Heart left ventricle (tissue), 13 donors: ENCODE results near the gene ALOX12.

Experiments
- CTCF ChIP-seq, 12 donors: fragments of 200-600 bp; sonication (generic) in 4 of 12; IDR thresholded peaks; one replicate each; pipeline versions ENCODE4 v1.5.0 to v1.8.0; 2018 to 2022; ENCODE audit warnings: antibody characterized with exemption in 12 of 12, mild to moderate bottlenecking in 5 of 12
- POLR2A ChIP-seq, 2 donors: fragments of 450-650 bp; IDR thresholded peaks; one replicate each; pipeline ENCODE4 v1.6.1; 2017; ENCODE audit warnings: antibody characterized with exemption in 2 of 2, mild to moderate bottlenecking in 2 of 2, moderate library complexity in 2 of 2
- donor health status: ischemic (EF 13 %, LVEDD 7.1; RV severe dilation, severe dysfunction).
- donor health status: DM: no; HTN: yes; CAD: no.
- donor health status: DM: no; HTN: no; CAD: no.
- donor health status: ischemic (EF 25% LVEDD 6.9; RV normal size, moderate dysfunction).
- donor health status: ischemic (EF 25% LVEDD 5.7; RV mildly dilated, moderate dysfunction).
- donor health status: ischemic (EF 35%, LVEDD 5.7; RV mildly dilated, moderate dysfunction).
- donor health status: nonischemic (EF 11% LVEDD 7.7; RV severe dilation, severe dysfunction).
- donor health status: DM: yes; HTN: yes; CAD: no.
- donor health status: PGD.
- donor health status: ischemic (EF 29% LVEDD 5.4; RV normal size, mild dysfunction).
- donor health status: nonischemic (EF 23%, LVEDD 6.1; RV moderate dilation, normal function).

GRCh38 chr17:6994118-6994598 is 1.7 kb upstream of the ALOX12 start:
- TF ChIP-seq CTCF (IDR thresholded peaks at IDR 0.05) (no peak), POLR2A (IDR thresholded peaks at IDR 0.05) (no peak)
